ENCODE data around the gene NMNAT3. TPM values are rescaled to one million over a fixed set of nuclear protein-coding genes. Genes with fewer than 3 reads are reported as not detected.

NMNAT3 gene
- total and polyA plus RNA-seq, 7 experiments from 2014 or later = 0.56 to 7.7 (median 5.6) TPM

GRCh38 chr3:139534992-139535879, 142.5 kb downstream of the NMNAT3 start:
- Mint-ChIP-seq H3K27ac (no peak overlapping the region), H3K36me3 (no peaks in the 10 kb centered on the region), H3K4me3 (no peak overlapping the region), H3K4me1 (peaks cover 0 to 7% (median 5%) of the 10 kb centered on the region in 7 donors), H3K27me3 (peaks cover 11 to 33% (median 29%) of the 10 kb centered on the region in 5 donors), H3K9me3 (no peaks in the 10 kb centered on the region)
- Histone ChIP-seq H3K4me1 (ENCODE audit: control insufficient read depth in 2 of 2, insufficient read depth in 2 of 2, low read length in 2 of 2) (no peaks in the 10 kb centered on the region), H3K4me3 (ENCODE audit: low read length) (no peak overlapping the region), H3K36me3 (ENCODE audit: control insufficient read depth in 2 of 3, insufficient read depth in 3 of 3, low read length in 3 of 3) (no peaks in the 10 kb centered on the region), H3K27ac (ENCODE audit: low read depth, low read length) (no peak overlapping the region), H3K27me3 (ENCODE audit: control insufficient read depth in 2 of 2, insufficient read depth in 2 of 2, low read length in 2 of 2) (no peaks in the 10 kb centered on the region), H3K9me3 (ENCODE audit: control insufficient read depth in 2 of 3, low read length in 3 of 3) (no peaks in the 10 kb centered on the region)
- ChIA-PET POLR2A (no interaction called here), CTCF (no interaction called here)
- ATAC-seq = no peak
- intact Hi-C loops (cut with micrococcal nuclease) = no loop called here
- no peak for DNase-seq

- DNase-seq = no peak
- intact Hi-C loops (cut with micrococcal nuclease) = no loop called here
- H3K4me3 Mint-ChIP-seq = no peak overlapping the region
- peaks cover 0 to 7% (median 5%) of the 10 kb centered on the region in 7 donors for H3K4me1 Mint-ChIP-seq
- no peaks in the 10 kb centered on the region for H3K36me3 ChIP-seq (ENCODE audit: control insufficient read depth in 2 of 3, insufficient read depth in 3 of 3, low read length in 3 of 3)
- H3K4me3 ChIP-seq (ENCODE audit: low read length) = no peak overlapping the region
- no peak overlapping the region for H3K27ac ChIP-seq (ENCODE audit: low read depth, low read length)
- H3K36me3 Mint-ChIP-seq = no peaks in the 10 kb centered on the region
- no peak for ATAC-seq
- H3K27me3 Mint-ChIP-seq = peaks cover 11 to 33% (median 27%) of the 10 kb centered on the region in 5 donors
- H3K27ac Mint-ChIP-seq = no peak overlapping the region
- ChIA-PET CTCF (no interaction called here), POLR2A (no interaction called here)
- H3K9me3 Mint-ChIP-seq = no peaks in the 10 kb centered on the region
- no peaks in the 10 kb centered on the region for H3K4me1 ChIP-seq (ENCODE audit: control insufficient read depth in 2 of 2, insufficient read depth in 2 of 2, low read length in 2 of 2)
- H3K27me3 ChIP-seq (ENCODE audit: control insufficient read depth in 2 of 2, insufficient read depth in 2 of 2, low read length in 2 of 2) = no peaks in the 10 kb centered on the region
- no peaks in the 10 kb centered on the region for H3K9me3 ChIP-seq (ENCODE audit: control insufficient read depth in 2 of 3, low read length in 3 of 3)
These were observed 143.3 kb downstream of the NMNAT3 start for GRCh38 chr3:139534455-139534812.

GRCh38 chr3:139533781-139534454, 143.9 kb downstream of the NMNAT3 start:
- H3K36me3 Mint-ChIP-seq = no peaks in the 10 kb centered on the region
- CTCF ChIA-PET = no interaction called here
- POLR2A ChIA-PET = no interaction called here

DNA sequence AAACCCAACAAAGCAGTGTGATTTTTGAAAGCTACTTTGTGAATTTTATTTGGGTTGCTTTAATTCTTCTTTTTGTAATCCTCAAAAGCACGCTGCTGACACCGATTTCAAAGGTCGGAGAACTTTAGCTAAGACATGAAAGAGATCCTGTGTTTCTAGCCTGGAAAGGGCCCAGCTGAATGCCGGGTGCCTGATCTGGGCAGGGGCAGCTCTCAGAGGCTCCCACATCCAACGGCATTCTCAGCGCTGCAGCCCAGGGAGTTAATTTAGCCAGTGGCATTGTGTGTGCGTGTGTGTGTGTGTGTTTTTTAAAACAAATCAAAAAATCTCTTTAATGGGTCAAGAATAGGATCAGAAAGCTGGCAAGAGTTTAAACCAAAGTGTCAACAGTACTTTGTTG, 144.8 kb downstream of the NMNAT3 start:
- H3K36me3 ChIP-seq (ENCODE audit: control insufficient read depth in 2 of 3, insufficient read depth in 3 of 3, low read length in 3 of 3) = no peaks in the 10 kb centered on the region
- no peak for ATAC-seq
- Mint-ChIP-seq H3K9me3 (no peaks in the 10 kb centered on the region), H3K27me3 (peaks cover under 1 to 23% (median 15%) of the 10 kb centered on the region in 5 donors), H3K4me1 (no peaks in the 10 kb centered on the region), H3K27ac (no peak overlapping the region), H3K36me3 (no peaks in the 10 kb centered on the region), H3K4me3 (no peak overlapping the region)
- no peaks in the 10 kb centered on the region for H3K4me1 ChIP-seq (ENCODE audit: control insufficient read depth in 2 of 2, insufficient read depth in 2 of 2, low read length in 2 of 2)
- no peaks in the 10 kb centered on the region for H3K27me3 ChIP-seq (ENCODE audit: control insufficient read depth in 2 of 2, insufficient read depth in 2 of 2, low read length in 2 of 2)
- H3K9me3 ChIP-seq (ENCODE audit: control insufficient read depth in 2 of 3, low read length in 3 of 3) = no peaks in the 10 kb centered on the region
- ChIA-PET POLR2A (no interaction called here), CTCF (interaction anchor here (0.7 kb wide), 1 partner anchor 1463 kb away, joined by 3 read pairs; no protein-coding TSS in a partner anchor)
- intact Hi-C loops (cut with micrococcal nuclease) = no loop called here
- no peak for DNase-seq
- no peak overlapping the region for H3K4me3 ChIP-seq (ENCODE audit: low read length)
- no peak overlapping the region for H3K27ac ChIP-seq (ENCODE audit: low read depth, low read length)

More at GRCh38 chr3:139533781-139534454, 143.9 kb downstream of the NMNAT3 start:
- ATAC-seq = no peak
- Histone ChIP-seq H3K4me3 (ENCODE audit: low read length) (no peak overlapping the region), H3K36me3 (ENCODE audit: control insufficient read depth in 2 of 3, insufficient read depth in 3 of 3, low read length in 3 of 3) (no peaks in the 10 kb centered on the region), H3K27me3 (ENCODE audit: control insufficient read depth in 2 of 2, insufficient read depth in 2 of 2, low read length in 2 of 2) (no peaks in the 10 kb centered on the region), H3K4me1 (ENCODE audit: control insufficient read depth in 2 of 2, insufficient read depth in 2 of 2, low read length in 2 of 2) (no peaks in the 10 kb centered on the region), H3K9me3 (ENCODE audit: control insufficient read depth in 2 of 3, low read length in 3 of 3) (no peaks in the 10 kb centered on the region), H3K27ac (ENCODE audit: low read depth, low read length) (no peak overlapping the region)
- no peaks in the 10 kb centered on the region for H3K9me3 Mint-ChIP-seq
- H3K4me3 Mint-ChIP-seq = no peak overlapping the region
- peaks cover 10 to 32% (median 24%) of the 10 kb centered on the region in 5 donors for H3K27me3 Mint-ChIP-seq
- intact Hi-C loops (cut with micrococcal nuclease) = no loop called here
- no peak for DNase-seq
- no peak overlapping the region for H3K27ac Mint-ChIP-seq
- peaks cover 0 to 7% (median 3%) of the 10 kb centered on the region in 7 donors for H3K4me1 Mint-ChIP-seq

DNA sequence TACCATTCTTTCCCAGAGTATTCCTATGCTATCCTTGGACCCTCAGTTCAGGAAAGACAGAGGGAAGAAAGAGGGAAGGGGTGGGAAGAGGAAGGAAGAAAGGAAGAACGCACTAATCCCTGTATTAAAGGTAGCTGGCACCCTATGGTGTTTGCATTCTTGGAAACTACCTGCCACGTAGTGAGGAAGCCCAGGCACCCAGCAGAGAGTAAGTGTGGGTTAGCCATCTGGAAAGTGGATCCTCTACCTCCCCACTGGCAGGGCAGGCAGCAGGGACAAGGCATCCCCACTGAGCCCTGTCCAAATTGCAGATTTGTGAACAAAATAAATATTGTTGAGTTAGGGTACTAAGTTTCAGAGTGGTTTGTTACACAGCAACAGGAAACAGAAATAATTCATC, 147.1 kb downstream of the NMNAT3 start:
- H3K4me3 Mint-ChIP-seq = no peak overlapping the region
- H3K9me3 Mint-ChIP-seq = no peaks in the 10 kb centered on the region
- POLR2A ChIA-PET = no interaction called here
- H3K36me3 ChIP-seq (ENCODE audit: control insufficient read depth in 2 of 3, insufficient read depth in 3 of 3, low read length in 3 of 3) = no peaks in the 10 kb centered on the region
- H3K27me3 ChIP-seq (ENCODE audit: control insufficient read depth in 2 of 2, insufficient read depth in 2 of 2, low read length in 2 of 2) = no peaks in the 10 kb centered on the region
- DNase-seq (no peak), ATAC-seq (no peak)
- H3K4me3 ChIP-seq (ENCODE audit: low read length) = no peak overlapping the region
- H3K4me1 ChIP-seq (ENCODE audit: control insufficient read depth in 2 of 2, insufficient read depth in 2 of 2, low read length in 2 of 2) = no peaks in the 10 kb centered on the region
- peaks cover 0 to 2% (median 0%) of the 10 kb centered on the region in 7 donors for H3K4me1 Mint-ChIP-seq
- CTCF ChIA-PET = no interaction called here
- no peak overlapping the region for H3K27ac ChIP-seq (ENCODE audit: low read depth, low read length)
- no peaks in the 10 kb centered on the region for H3K36me3 Mint-ChIP-seq
- H3K9me3 ChIP-seq (ENCODE audit: control insufficient read depth in 2 of 3, low read length in 3 of 3) = no peaks in the 10 kb centered on the region
- H3K27ac Mint-ChIP-seq = no peak overlapping the region
- H3K27me3 Mint-ChIP-seq = peaks cover 0 to 4% (median 0%) of the 10 kb centered on the region in 5 donors
- intact Hi-C loops (cut with micrococcal nuclease) = no loop called here

GRCh38 chr3:139529662-139530061, 148.1 kb downstream of the NMNAT3 start:
- Mint-ChIP-seq H3K4me1 (peaks cover 0 to 2% (median 0%) of the 10 kb centered on the region in 7 donors), H3K27ac (no peak overlapping the region), H3K4me3 (no peak overlapping the region), H3K27me3 (no peaks in the 10 kb centered on the region), H3K36me3 (no peaks in the 10 kb centered on the region), H3K9me3 (no peaks in the 10 kb centered on the region)
- no peaks in the 10 kb centered on the region for H3K4me1 ChIP-seq (ENCODE audit: control insufficient read depth in 2 of 2, insufficient read depth in 2 of 2, low read length in 2 of 2)
- ChIA-PET POLR2A (no interaction called here), CTCF (no interaction called here)
- DNase-seq (no peak), ATAC-seq (no peak)
- no peak overlapping the region for H3K4me3 ChIP-seq (ENCODE audit: low read length)
- intact Hi-C loops (cut with micrococcal nuclease) = no loop called here
- no peaks in the 10 kb centered on the region for H3K27me3 ChIP-seq (ENCODE audit: control insufficient read depth in 2 of 2, insufficient read depth in 2 of 2, low read length in 2 of 2)
- no peaks in the 10 kb centered on the region for H3K36me3 ChIP-seq (ENCODE audit: control insufficient read depth in 2 of 3, insufficient read depth in 3 of 3, low read length in 3 of 3)
- no peak overlapping the region for H3K27ac ChIP-seq (ENCODE audit: low read depth, low read length)
- no peaks in the 10 kb centered on the region for H3K9me3 ChIP-seq (ENCODE audit: control insufficient read depth in 2 of 3, low read length in 3 of 3)
